ENCODE data around the gene RAB11FIP2. TPM values are rescaled to one million over a fixed set of nuclear protein-coding genes. Genes with fewer than 3 reads are reported as not detected.

RAB11FIP2 gene
- total RNA-seq, 1 donor from 2014 or later: 15.3 TPM

- H3K36me3 Mint-ChIP-seq (ENCODE audit: low read depth): no peaks in the 10 kb centered on the region
- H3K9me3 Mint-ChIP-seq: no peaks in the 10 kb centered on the region
- H3K4me1 Mint-ChIP-seq: peaks cover 8% of the 10 kb centered on the region
- H3K27me3 Mint-ChIP-seq (ENCODE audit: low read depth): no peaks in the 10 kb centered on the region
- H3K27ac Mint-ChIP-seq (ENCODE audit: unreplicated experiment): no peak overlapping the region
- TF ChIP-seq CTCF (conservative IDR thresholded peaks at IDR 0.05): no peak
- H3K4me3 Mint-ChIP-seq: no peak overlapping the region
- no peak for DNase-seq (ENCODE audit: low read depth, low spot score)
These were observed 59.4 kb downstream of the RAB11FIP2 start for GRCh38 chr10:117987244-117987909.

- no peak for TF ChIP-seq CTCF (conservative IDR thresholded peaks at IDR 0.05)
- DNase-seq (ENCODE audit: low read depth, low spot score): no peak
- Mint-ChIP-seq H3K4me1 (no peaks in the 10 kb centered on the region), H3K4me3 (no peak overlapping the region), H3K27ac (ENCODE audit: unreplicated experiment) (no peak overlapping the region), H3K27me3 (ENCODE audit: low read depth) (no peaks in the 10 kb centered on the region), H3K9me3 (no peaks in the 10 kb centered on the region), H3K36me3 (ENCODE audit: low read depth) (no peaks in the 10 kb centered on the region)
These were observed 62.8 kb downstream of the RAB11FIP2 start for GRCh38 chr10:117983961-117984360.

GRCh38 chr10:117980755-117981702 lies 65.7 kb downstream of the RAB11FIP2 start:
- DNase-seq (ENCODE audit: low read depth, low spot score): no peak
- H3K27me3 Mint-ChIP-seq (ENCODE audit: low read depth): no peaks in the 10 kb centered on the region
- H3K9me3 Mint-ChIP-seq: no peaks in the 10 kb centered on the region
- H3K27ac Mint-ChIP-seq (ENCODE audit: unreplicated experiment): no peak overlapping the region
- TF ChIP-seq CTCF (conservative IDR thresholded peaks at IDR 0.05): no peak
- H3K4me1 Mint-ChIP-seq: no peaks in the 10 kb centered on the region
- peaks cover 3% of the 10 kb centered on the region for H3K36me3 Mint-ChIP-seq (ENCODE audit: low read depth)
- no peak overlapping the region for H3K4me3 Mint-ChIP-seq

GRCh38 chr10:117980216-117980615 lies 66.5 kb downstream of the RAB11FIP2 start:
- no peaks in the 10 kb centered on the region for H3K9me3 Mint-ChIP-seq
- no peaks in the 10 kb centered on the region for H3K4me1 Mint-ChIP-seq
- DNase-seq (ENCODE audit: low read depth, low spot score): no peak
- TF ChIP-seq CTCF (conservative IDR thresholded peaks at IDR 0.05): no peak
- H3K27ac Mint-ChIP-seq (ENCODE audit: unreplicated experiment): no peak overlapping the region
- H3K36me3 Mint-ChIP-seq (ENCODE audit: low read depth): peaks cover 3% of the 10 kb centered on the region
- no peak overlapping the region for H3K4me3 Mint-ChIP-seq
- no peaks in the 10 kb centered on the region for H3K27me3 Mint-ChIP-seq (ENCODE audit: low read depth)

- no peaks in the 10 kb centered on the region for H3K36me3 Mint-ChIP-seq (ENCODE audit: low read depth)
- no peaks in the 10 kb centered on the region for H3K27me3 Mint-ChIP-seq (ENCODE audit: low read depth)
- H3K27ac Mint-ChIP-seq (ENCODE audit: unreplicated experiment): no peak overlapping the region
- TF ChIP-seq CTCF (conservative IDR thresholded peaks at IDR 0.05): no peak
- DNase-seq (ENCODE audit: low read depth, low spot score): no peak
- no peaks in the 10 kb centered on the region for H3K9me3 Mint-ChIP-seq
- H3K4me3 Mint-ChIP-seq: no peak overlapping the region
- H3K4me1 Mint-ChIP-seq: no peaks in the 10 kb centered on the region
These were observed 74.4 kb downstream of the RAB11FIP2 start for GRCh38 chr10:117972168-117972837.
